SH-SY5Y (cell line): Measurements from ENCODE around the gene HOXD8.

Experiments
- GATA2 ChIP-seq: IDR thresholded peaks from 2 replicates; pipeline ENCODE4 v1.6.1; 2011; ENCODE audit warnings: mild to moderate bottlenecking, low read depth, low read length
- GATA3 ChIP-seq: IDR thresholded peaks from 2 replicates; pipeline ENCODE4 v1.6.1; 2011; ENCODE audit warnings: low read depth, mild to moderate bottlenecking, low read length, moderate library complexity

Gene HOXD8

GRCh38 chr2:176172007-176172894, 42.7 kb downstream of the HOXD8 start:
- TF ChIP-seq GATA2 (no peak), GATA3 (no peak)

DNA sequence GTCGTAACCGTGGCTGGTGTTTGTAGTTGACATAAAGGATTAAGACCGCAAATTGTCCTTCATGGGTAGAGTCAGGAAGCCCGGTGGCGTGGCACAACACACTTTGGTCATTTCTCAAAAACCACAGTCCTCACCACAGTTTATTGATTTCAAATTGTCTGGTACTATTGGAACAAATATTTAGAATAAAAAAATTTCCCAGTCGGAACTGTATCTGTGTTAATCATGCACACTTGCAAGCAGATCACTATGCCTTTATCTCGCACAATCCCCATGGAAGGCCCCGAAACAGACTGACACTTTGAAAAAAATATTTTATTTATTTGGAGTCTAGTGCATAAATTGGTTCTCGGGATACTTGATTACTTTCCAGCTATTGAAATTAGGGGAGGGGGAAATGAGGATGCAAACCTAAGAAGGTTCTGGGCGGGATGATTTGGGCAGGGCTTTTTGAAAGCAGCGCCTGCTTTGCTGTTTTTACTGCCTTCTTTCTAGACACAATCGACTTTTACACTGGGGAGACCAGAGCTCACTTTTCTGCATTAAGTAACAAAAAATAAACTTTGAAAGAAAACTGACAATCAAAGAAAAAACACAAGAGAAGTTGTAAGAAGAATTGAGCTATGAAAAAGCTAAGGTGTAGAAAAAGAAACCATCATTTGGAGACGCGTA, 43.5 kb downstream of the HOXD8 start:
- no peak for TF ChIP-seq GATA2
- no peak for TF ChIP-seq GATA3

GRCh38 chr2:176173567-176174381, 44.3 kb downstream of the HOXD8 start:
- no peak for TF ChIP-seq GATA3
- no peak for TF ChIP-seq GATA2

- no peak for TF ChIP-seq GATA2
- TF ChIP-seq GATA3: no peak
Observed at GRCh38 chr2:176174382-176174823, 44.9 kb downstream of the HOXD8 start.

GRCh38 chr2:176174824-176175708, 45.6 kb downstream of the HOXD8 start:
- no peak for TF ChIP-seq GATA2
- no peak for TF ChIP-seq GATA3

DNA sequence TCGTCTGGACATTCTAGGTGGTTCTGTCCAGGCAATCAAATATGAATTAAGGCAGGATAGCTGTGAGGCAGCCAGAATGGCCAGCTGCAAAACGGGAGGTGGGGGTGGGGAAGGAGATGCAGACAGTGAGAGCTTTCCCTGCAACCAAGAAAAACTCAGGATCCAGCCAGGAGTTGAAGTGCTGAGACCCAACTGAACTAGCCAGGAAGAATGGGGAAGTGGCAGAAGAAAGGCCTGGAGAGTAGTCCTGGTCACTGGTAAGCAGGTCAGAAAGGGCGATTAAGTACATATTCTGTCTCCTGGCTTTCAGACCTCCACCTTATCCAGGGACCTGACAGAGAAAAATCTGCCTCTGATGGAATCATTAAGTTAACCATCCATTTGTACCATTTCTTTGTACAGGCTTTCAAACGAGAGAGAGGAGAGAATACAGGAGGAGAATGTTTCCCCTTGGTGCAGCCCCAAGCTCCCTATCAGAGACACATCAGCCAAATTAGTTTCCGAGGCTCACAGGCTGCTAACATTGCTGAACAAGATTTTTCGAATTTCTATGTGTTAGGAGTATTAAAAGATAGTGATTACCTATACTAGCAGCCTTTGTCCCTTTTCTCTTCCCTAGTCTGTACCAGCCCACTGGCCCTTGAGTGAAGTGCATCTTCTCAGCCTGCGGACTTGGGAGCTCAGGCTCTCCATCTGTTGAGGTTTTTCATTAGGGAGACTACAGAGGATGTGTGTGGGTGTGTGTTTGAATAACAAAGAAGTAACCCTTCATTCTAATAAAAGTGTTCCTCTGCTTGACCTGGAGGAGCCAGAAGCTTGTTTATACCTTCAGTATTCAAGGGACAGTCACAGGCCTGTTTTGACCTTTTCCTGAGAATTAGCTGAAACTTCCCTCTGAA, 46.5 kb downstream of the HOXD8 start:
- no peak for TF ChIP-seq GATA2
- TF ChIP-seq GATA3: no peak

DNA sequence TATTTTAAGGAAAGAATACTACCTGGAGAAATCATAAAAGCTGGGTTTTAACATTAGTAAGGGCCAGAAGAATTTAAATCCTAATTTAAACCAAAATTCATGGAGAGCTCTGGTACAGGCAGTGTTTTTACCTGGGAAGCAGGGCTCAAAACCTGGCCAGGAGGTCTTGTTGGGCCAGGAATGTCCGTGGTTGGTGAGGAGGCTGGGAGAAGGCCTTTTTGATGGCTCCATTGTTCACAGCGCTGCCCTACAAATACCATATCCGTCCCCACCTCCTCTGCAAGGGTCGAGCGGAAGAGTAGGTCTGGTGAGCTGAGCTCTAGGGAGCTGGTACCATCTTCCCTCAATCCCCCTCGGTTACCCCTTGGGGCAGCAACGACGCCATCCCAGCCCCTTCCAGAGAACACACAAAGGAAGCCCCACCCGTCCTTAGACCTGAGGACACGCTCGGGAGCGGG, 48.1 kb downstream of the HOXD8 start:
- no peak for TF ChIP-seq GATA2
- TF ChIP-seq GATA3: no peak

GRCh38 chr2:176178038-176178756, 48.7 kb downstream of the HOXD8 start:
- TF ChIP-seq GATA2: no peak
- TF ChIP-seq GATA3: no peak

GRCh38 chr2:176178757-176179295, 49.3 kb downstream of the HOXD8 start:
- TF ChIP-seq GATA2 (no peak), GATA3 (no peak)

GRCh38 chr2:176181551-176181950, 52.0 kb downstream of the HOXD8 start:
- no peak for TF ChIP-seq GATA3
- TF ChIP-seq GATA2: no peak
